ENCODE results near the gene CCND1. TPM values are rescaled to one million over a fixed set of nuclear protein-coding genes. Genes with fewer than 3 reads are reported as not detected.

CCND1 gene
- total and polyA plus RNA-seq, 9 of the 15 experiments (the other 6 are each of a cell fraction or from before 2014, with no cell fraction given) = 0.04 to 23.3 (median 3.8) TPM

DNA sequence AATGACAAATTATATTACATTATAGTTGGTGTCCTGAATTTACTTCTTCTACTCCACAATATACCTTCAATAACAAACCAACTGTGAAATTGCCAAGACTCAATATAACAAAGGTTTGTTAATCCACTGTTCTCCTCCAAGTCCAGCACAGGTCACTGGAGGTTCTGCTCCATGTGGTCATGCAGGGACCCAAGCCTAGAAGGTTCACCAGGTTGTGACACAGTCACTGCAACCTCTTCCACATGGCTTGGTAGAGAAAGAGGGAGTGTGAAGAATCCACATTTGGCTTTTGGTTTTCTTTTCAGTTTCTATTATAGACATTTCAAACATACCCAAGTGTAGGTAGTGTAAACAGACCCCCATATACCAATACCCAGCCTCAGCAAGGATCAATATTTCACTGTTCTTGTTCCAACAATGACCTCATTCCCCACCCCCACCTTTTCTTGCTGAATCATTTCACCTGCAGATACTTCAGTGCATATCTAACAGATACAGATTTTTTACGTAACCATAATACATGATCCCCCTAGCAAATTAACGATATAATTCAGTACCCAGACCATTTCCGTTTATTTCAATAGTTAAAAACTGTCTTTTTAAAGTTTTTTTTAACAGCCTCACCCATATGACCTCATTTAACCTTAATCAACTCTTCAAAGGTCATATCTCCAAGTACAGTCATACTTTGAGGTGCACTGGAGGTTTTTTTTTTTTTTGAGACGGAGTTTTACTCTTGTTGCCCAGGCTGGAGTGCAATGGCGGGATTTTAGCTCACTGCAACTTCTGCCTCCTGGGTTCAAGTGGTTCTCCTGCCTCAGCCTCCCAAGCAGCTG, 48.7 kb downstream of the CCND1 start (continued):
- TF ChIP-seq, protein P1, sequence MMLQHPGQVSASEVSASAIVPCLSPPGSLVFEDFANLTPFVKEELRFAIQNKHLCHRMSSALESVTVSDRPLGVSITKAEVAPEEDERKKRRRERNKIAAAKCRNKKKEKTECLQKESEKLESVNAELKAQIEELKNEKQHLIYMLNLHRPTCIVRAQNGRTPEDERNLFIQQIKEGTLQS (IDR thresholded peaks at IDR 0.05) = peak; percentile 56
- TF ChIP-seq, protein P1 (CRISPR knock-in tag; conservative IDR thresholded peaks at IDR 0.05) = no peak
- TF ChIP-seq TCF3 (CRISPR knock-in tag; IDR thresholded peaks at IDR 0.05) (no peak), C11orf30 (IDR thresholded peaks at IDR 0.05; ENCODE audit: low read depth) (peak; percentile 30; the same call in 1 of the 2 replicates), CBFA2T2 (conservative IDR thresholded peaks at IDR 0.05) (peak; percentile 49; the same call in 1 of the 2 replicates), PHTF2 (CRISPR knock-in tag; IDR thresholded peaks at IDR 0.05) (no peak), ZNF384 (IDR thresholded peaks at IDR 0.05; ENCODE audit: low read depth, low read length) (peak; percentile 76), EWSR1 (IDR thresholded peaks at IDR 0.05; ENCODE audit: borderline replicate concordance, low read depth, partially characterized antibody) (no peak), NCOA4 (IDR thresholded peaks at IDR 0.05; ENCODE audit: partially characterized antibody) (no peak), ESRRA (IDR thresholded peaks at IDR 0.05; ENCODE audit: borderline replicate concordance, low read depth) (peak; percentile 86), RBFOX2 (IDR thresholded peaks at IDR 0.05; ENCODE audit: low read depth, low read length) (no peak), FOS (IDR thresholded peaks at IDR 0.05; ENCODE audit: extremely low read depth, insufficient read length) (no peak), CBX5 (IDR thresholded peaks at IDR 0.05; ENCODE audit: borderline replicate concordance, low read depth) (no peak), NFE2 (IDR thresholded peaks at IDR 0.05; ENCODE audit: low read depth) (peak; percentile 72), HDAC6 (IDR thresholded peaks at IDR 0.05; ENCODE audit: low read depth, low read length) (no peak), ZNF76 (CRISPR knock-in tag; IDR thresholded peaks at IDR 0.05; ENCODE audit: borderline replicate concordance) (no peak), ATF7 (IDR thresholded peaks at IDR 0.05) (peak; percentile 80), NEUROD1 (IDR thresholded peaks at IDR 0.05; ENCODE audit: borderline replicate concordance, low read depth, low read length, partially characterized antibody) (no peak), TRIM24 (IDR thresholded peaks at IDR 0.05) (peak; percentile 52 to 86; a peak in 3 of 4 replicates), HSF4 (CRISPR knock-in tag; IDR thresholded peaks at IDR 0.05; ENCODE audit: borderline replicate concordance) (no peak), SNIP1 (IDR thresholded peaks at IDR 0.05; ENCODE audit: low read depth) (no peak)
- TF ChIP-seq, protein P2, sequence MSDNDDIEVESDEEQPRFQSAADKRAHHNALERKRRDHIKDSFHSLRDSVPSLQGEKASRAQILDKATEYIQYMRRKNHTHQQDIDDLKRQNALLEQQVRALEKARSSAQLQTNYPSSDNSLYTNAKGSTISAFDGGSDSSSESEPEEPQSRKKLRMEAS (CRISPR knock-in tag; IDR thresholded peaks at IDR 0.05) = peak; percentile 32; the same call in 1 of the 2 replicates
- TF ChIP-seq, protein P3, sequence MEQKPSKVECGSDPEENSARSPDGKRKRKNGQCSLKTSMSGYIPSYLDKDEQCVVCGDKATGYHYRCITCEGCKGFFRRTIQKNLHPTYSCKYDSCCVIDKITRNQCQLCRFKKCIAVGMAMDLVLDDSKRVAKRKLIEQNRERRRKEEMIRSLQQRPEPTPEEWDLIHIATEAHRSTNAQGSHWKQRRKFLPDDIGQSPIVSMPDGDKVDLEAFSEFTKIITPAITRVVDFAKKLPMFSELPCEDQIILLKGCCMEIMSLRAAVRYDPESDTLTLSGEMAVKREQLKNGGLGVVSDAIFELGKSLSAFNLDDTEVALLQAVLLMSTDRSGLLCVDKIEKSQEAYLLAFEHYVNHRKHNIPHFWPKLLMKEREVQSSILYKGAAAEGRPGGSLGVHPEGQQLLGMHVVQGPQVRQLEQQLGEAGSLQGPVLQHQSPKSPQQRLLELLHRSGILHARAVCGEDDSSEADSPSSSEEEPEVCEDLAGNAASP (IDR thresholded peaks at IDR 0.05) = peak; percentile 45; the same call in 1 of the 2 replicates
- TF ChIP-seq, protein P4, sequence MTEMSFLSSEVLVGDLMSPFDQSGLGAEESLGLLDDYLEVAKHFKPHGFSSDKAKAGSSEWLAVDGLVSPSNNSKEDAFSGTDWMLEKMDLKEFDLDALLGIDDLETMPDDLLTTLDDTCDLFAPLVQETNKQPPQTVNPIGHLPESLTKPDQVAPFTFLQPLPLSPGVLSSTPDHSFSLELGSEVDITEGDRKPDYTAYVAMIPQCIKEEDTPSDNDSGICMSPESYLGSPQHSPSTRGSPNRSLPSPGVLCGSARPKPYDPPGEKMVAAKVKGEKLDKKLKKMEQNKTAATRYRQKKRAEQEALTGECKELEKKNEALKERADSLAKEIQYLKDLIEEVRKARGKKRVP (CRISPR knock-in tag; IDR thresholded peaks at IDR 0.05) = no peak
